Activated naive CD8-positive, alpha-beta T cell treated with anti-CD3 and anti-CD28 coated beads, Interleukin-2, amount 50 U/mL, for 24 hours (primary cell): ENCODE measurements around the gene UNC13B.
A peak's percentile ranks its signal among the peaks of the same experiment; 100 is the strongest.

ENCODE experiments used
- ATAC-seq: fragments of 150-1000 bp; cut with Tn5 transposase; one replicate; pipeline ENCODE4 v1.10.0; 2021
- DNase-seq: peaks from one replicate; pipeline ENCODE4 v3.0.0; 2021
- H3K27ac Mint-ChIP-seq: one replicate; pipeline ENCODE4 v1.8.0; 2021; ENCODE audit warnings: mild to moderate bottlenecking, mixed read lengths
- H3K27me3 Mint-ChIP-seq: one replicate; pipeline ENCODE4 v1.8.0; 2021; ENCODE audit warnings: mixed read lengths
- H3K36me3 Mint-ChIP-seq: one replicate; pipeline ENCODE4 v1.8.0; 2021; ENCODE audit warnings: low read depth, mixed read lengths
- H3K4me1 Mint-ChIP-seq: one replicate; pipeline ENCODE4 v1.8.0; 2021; ENCODE audit warnings: mixed read lengths
- H3K4me3 Mint-ChIP-seq: one replicate; pipeline ENCODE4 v1.8.0; 2021; ENCODE audit warnings: mild to moderate bottlenecking, moderate library complexity, mixed read lengths
- H3K9me3 Mint-ChIP-seq: one replicate; pipeline ENCODE4 v1.8.0; 2021; ENCODE audit warnings: mixed read lengths

UNC13B gene

DNA sequence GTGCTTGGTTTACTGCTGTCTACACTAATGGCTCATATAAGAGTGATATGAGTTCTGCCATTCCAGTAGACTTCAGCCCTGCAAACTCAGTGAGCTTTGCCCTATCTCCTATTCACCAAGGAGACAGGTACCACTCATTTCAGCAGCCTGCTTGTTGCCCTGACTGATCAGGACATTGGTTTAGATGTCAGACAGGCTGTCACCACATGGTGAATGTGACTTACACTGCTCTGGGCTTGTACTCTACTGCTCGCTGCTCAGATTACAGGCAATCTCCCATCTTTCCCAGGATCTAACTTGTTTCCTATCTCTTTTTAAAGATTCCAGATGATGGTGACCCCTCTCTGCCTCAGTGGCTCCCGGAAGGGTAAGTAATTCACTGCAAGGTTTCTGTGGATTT is 204.8 kb downstream of the UNC13B start:
- Mint-ChIP-seq H3K4me3 (no peak overlapping the region), H3K9me3 (no peaks in the 10 kb centered on the region), H3K27me3 (peaks cover 4% of the 10 kb centered on the region), H3K27ac (no peak overlapping the region), H3K36me3 (no peaks in the 10 kb centered on the region), H3K4me1 (no peaks in the 10 kb centered on the region)
- DNase-seq (no peak), ATAC-seq (no peak)

DNA sequence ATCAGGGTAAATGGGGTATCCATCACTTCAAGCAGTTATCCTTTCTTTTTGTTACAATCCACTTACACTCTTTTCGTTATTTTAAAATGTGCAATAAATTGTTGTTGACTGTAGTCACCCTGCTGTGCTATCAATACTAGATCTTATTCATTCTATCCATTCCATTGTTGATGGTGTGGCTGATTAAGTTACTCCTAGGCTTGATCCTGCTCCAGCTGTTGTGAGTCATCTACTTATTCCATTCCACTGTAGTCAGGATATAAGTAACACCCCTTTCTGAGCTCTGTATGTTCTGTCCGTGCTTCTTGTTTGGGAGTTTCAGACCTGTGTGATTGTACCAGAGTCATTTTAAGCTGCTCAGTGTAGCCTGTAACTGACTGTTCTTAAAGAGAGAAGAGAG is 205.6 kb downstream of the UNC13B start:
- H3K36me3 Mint-ChIP-seq = no peaks in the 10 kb centered on the region

DNA sequence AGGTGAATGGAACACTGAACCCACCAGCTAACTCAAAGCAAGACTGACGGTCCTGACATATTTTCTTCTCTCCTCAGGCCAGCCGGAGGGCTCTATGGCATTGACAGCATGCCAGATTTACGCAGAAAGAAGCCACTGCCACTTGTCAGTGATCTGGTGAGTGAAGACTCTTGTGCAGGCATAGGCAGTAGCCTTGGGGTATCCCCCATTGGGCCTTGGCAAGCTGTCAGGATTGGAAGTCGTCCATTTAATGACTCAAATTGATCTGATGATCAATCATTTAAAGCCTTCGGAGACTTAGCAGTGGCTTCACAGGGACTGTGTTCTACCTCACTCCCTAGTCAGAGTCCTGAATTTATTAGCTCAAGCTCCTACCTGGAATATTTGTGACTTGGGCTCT is 208.4 kb downstream of the UNC13B start:
- Mint-ChIP-seq H3K4me3 (no peak overlapping the region), H3K4me1 (no peaks in the 10 kb centered on the region), H3K36me3 (no peaks in the 10 kb centered on the region), H3K9me3 (no peaks in the 10 kb centered on the region), H3K27me3 (peaks cover 4% of the 10 kb centered on the region), H3K27ac (no peak overlapping the region)
- no peak for DNase-seq
- no peak for ATAC-seq

More for the DNA sequence above, 205.6 kb downstream of the UNC13B start:
- DNase-seq (no peak), ATAC-seq (no peak)
- Mint-ChIP-seq H3K27ac (no peak overlapping the region), H3K27me3 (peaks cover 4% of the 10 kb centered on the region), H3K9me3 (no peaks in the 10 kb centered on the region), H3K4me3 (no peak overlapping the region), H3K4me1 (no peaks in the 10 kb centered on the region)

DNA sequence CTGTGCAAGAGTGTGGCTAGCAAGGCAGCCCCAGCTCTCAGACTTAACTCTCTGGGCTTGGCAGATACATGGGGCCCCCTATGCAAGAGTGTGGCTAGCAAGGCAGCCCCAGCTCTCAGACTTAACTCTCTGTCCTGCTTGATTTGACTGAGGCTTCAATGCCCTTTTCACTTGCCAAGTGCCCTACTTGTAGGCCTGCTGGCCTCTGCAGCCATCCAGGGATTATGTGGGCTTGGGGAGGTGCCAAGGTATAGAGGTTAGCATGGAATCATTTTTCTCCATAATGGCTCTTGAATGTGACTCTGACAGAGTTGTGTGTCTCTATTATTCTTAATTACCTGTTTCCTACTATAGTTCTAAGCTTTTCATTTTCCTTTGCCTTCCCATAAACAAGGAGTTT is 212.6 kb downstream of the UNC13B start:
- Mint-ChIP-seq H3K4me1 (no peaks in the 10 kb centered on the region), H3K27ac (no peak overlapping the region), H3K4me3 (no peak overlapping the region), H3K9me3 (no peaks in the 10 kb centered on the region), H3K36me3 (no peaks in the 10 kb centered on the region), H3K27me3 (peaks cover 4% of the 10 kb centered on the region)
- DNase-seq (no peak), ATAC-seq (no peak)

DNA sequence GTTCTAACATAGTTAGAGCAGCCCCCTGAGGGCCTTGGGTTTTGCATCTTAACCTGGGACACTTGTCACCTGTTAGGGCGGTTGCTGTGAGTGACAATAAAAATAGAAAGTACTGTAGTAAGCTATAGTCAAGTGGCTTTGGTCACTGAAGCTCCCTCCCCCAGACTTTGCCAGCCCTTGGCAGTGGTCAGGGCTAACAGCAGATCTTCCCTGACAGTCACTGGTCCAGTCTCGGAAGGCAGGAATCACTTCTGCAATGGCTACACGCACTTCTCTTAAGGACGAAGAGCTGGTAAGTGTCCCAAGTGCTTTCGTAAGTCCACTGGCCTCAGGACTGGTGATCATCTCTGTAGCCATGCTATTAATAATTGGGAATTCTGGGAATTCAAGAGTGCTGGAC is 213.1 kb downstream of the UNC13B start:
- DNase-seq (no peak), ATAC-seq (no peak)
- H3K27ac Mint-ChIP-seq = no peak overlapping the region
- no peak overlapping the region for H3K4me3 Mint-ChIP-seq
- no peaks in the 10 kb centered on the region for H3K36me3 Mint-ChIP-seq
- peaks cover 4% of the 10 kb centered on the region for H3K27me3 Mint-ChIP-seq
- H3K4me1 Mint-ChIP-seq = no peaks in the 10 kb centered on the region
- no peaks in the 10 kb centered on the region for H3K9me3 Mint-ChIP-seq

DNA sequence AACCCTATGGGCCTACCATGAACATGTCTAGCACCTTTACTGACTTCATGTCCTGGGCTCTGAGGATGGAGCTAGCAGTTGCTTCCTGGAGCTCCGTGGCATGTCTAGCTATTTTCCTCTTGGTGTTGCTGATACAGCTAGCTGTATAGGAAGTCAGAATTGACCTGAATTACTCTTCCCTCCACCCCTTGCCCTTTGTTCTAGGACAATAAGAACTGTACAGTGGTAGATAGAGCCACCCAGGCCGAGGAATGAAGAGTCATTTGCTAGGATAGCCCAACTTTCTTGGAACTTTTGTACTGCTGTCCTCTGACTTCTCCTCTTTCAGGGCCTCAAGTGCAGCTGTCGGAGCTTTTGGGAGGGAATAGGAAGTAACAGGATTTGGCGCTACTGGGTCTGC is 218.2 kb downstream of the UNC13B start:
- peaks cover 6% of the 10 kb centered on the region for H3K4me1 Mint-ChIP-seq
- no peak for DNase-seq
- ATAC-seq = no peak
- no peaks in the 10 kb centered on the region for H3K36me3 Mint-ChIP-seq
- peaks cover 2% of the 10 kb centered on the region for H3K27me3 Mint-ChIP-seq
- no peak overlapping the region for H3K27ac Mint-ChIP-seq
- H3K4me3 Mint-ChIP-seq = no peak overlapping the region
- no peaks in the 10 kb centered on the region for H3K9me3 Mint-ChIP-seq

DNA sequence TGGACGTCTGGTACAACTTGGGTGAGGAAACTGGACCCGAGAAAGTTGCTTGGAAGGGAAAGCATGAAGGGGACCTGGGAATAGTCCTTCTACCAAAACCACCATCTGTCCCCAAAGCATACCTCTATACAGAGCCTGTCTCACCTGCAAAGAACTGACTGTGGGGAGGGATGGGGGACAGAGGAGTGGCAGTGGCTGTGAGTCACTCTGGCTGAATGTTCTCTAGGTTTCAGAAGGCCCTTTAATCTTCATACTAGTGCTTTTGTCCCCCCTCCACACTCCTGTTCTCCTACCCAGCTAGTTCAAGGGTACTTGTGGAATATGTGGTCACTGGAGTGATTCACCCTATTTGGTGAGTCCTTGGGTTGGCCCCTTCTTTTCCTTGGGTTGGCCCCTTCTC is 218.8 kb downstream of the UNC13B start:
- Mint-ChIP-seq H3K4me3 (no peak overlapping the region), H3K27ac (no peak overlapping the region), H3K4me1 (peaks cover 6% of the 10 kb centered on the region), H3K36me3 (no peaks in the 10 kb centered on the region), H3K27me3 (peaks cover 2% of the 10 kb centered on the region), H3K9me3 (no peaks in the 10 kb centered on the region)
- DNase-seq (no peak), ATAC-seq (peak; percentile 78)

DNA sequence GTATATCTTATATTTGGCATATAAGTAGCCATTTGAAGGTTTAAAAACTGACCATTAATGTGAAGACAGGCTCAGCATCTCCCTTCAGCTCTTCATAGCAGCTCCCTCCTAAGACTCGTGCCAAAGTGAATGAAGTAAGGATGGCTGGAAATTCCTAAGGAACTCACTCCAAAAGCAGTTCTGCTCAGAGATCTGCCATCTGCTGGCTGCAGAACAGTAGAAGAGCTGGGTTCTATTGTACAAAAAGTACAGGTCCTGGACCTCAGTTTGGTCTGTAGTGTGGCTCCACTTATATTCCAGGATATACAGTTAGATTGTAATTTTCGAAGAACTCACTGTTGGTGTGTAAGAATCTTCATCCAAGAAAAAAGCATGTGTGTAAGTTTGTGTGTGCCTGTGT is 223.2 kb downstream of the UNC13B start:
- H3K9me3 Mint-ChIP-seq = no peaks in the 10 kb centered on the region
- H3K27me3 Mint-ChIP-seq = peaks cover 9% of the 10 kb centered on the region
- H3K27ac Mint-ChIP-seq = no peak overlapping the region
- H3K4me3 Mint-ChIP-seq = no peak overlapping the region
- no peak for DNase-seq
- peaks cover 6% of the 10 kb centered on the region for H3K4me1 Mint-ChIP-seq
- no peak for ATAC-seq
- H3K36me3 Mint-ChIP-seq = no peaks in the 10 kb centered on the region

DNA sequence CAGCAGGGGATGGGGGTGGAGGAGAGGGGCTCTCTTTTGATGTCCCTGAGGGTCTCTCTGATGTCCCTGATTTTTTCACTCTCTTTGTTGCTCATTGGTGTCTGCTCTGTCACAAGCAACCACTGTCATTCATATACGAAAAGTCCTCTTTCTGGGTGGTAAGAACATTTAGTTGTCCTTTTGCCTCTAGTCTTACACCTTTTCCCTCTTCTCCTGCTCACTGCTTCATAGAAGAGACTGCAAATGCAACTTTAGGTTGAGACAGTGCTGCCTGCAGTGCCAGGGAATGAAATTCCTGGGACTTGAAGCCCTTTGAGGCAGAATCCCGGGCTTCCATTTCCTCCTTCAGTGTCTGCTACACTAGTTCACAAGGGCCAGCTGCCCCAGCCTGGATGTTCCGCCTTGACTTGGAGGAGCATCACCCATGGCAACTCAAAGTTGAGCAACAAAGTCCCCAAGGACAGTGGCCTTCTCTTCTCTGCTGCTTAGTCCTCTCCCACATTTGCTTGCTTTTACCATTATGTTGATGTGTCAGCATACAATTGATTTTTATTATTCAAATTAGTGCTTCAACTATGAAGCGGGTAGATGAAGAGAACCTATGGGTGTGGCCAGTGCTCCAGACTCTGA is 233.4 kb downstream of the UNC13B start:
- Mint-ChIP-seq H3K4me3 (no peak overlapping the region), H3K9me3 (no peaks in the 10 kb centered on the region), H3K4me1 (peaks cover 4% of the 10 kb centered on the region), H3K36me3 (no peaks in the 10 kb centered on the region), H3K27ac (no peak overlapping the region), H3K27me3 (peaks cover 3% of the 10 kb centered on the region)
- ATAC-seq = no peak
- DNase-seq = no peak

DNA sequence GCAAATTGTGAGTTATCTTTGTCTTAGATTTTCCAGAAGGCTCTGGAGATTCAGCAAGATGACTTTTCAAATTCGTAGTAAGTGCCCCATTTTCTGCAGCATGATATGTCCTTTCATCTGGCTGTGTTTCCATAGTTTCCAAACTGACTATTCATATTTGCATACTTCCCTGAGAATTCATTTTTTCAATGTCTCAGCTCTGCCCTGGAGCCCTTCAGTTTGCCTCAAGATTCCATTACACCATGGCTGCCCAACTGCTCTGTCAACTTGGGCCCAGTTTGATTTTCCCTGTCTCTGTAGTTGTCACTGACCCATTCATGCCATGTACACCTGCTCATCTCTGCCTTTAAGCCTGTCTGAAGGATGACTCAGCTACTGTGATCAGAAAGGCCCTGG is 233.9 kb downstream of the UNC13B start:
- DNase-seq = no peak
- Mint-ChIP-seq H3K27me3 (peaks cover 3% of the 10 kb centered on the region), H3K27ac (no peak overlapping the region), H3K36me3 (no peaks in the 10 kb centered on the region), H3K4me3 (no peak overlapping the region), H3K9me3 (no peaks in the 10 kb centered on the region), H3K4me1 (peaks cover 4% of the 10 kb centered on the region)
- ATAC-seq = no peak

DNA sequence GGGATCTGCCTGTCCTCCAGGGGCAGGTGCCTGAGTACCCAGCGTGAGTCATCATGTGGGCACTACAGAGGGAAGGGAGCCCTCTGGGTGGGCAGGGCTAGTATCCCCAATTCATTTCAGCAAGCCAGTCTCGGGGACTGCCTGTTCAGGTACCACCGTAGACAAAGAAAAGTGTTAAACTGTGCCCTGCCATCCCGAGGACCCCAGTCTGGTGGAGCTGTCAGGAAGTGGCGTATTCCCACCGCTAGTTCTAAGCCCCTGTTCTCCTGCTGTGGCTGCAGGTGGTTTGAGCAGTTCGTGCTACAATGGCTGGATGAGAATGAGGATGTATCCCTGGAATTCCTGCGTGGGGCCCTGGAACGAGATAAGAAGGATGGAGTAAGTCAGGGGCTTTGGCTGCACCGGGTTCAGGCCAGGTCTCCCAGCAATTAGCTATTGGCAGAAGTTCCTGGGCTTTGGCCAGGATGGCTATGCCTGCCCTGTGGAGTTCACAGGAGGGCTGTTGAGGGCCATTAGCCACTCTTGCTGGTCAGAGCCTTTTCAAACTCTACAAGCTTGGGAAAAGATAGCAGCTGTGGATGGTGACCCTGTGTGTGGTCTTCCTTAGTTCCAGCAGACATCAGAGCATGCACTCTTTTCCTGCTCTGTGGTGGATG is 234.9 kb downstream of the UNC13B start:
- Mint-ChIP-seq H3K4me1 (peaks cover 4% of the 10 kb centered on the region), H3K36me3 (no peaks in the 10 kb centered on the region), H3K27me3 (peaks cover 3% of the 10 kb centered on the region), H3K9me3 (no peaks in the 10 kb centered on the region), H3K27ac (no peak overlapping the region), H3K4me3 (no peak overlapping the region)
- no peak for DNase-seq
- ATAC-seq = no peak

DNA sequence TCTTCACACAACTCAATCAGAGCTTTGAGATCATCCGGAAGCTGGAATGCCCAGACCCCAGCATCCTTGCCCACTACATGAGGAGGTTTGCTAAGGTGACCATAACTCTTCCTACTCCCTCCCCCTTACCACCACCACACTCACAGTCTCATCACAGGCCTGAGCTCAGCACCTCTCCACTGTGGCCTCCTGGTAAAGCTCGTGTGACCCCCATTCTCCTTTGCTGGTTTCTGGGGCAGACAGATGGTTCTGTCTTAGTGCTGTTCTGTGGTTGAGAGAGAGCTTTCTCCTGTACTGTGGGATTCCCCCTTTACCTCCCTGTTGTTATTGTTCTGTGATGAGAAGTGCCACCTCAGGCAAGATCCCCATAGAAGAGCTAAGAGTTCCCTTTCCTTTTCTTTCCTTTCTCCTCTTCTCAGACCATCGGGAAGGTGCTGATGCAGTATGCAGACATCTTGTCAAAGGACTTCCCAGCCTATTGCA is 235.4 kb downstream of the UNC13B start:
- peak; percentile 13 for ATAC-seq

DNA sequence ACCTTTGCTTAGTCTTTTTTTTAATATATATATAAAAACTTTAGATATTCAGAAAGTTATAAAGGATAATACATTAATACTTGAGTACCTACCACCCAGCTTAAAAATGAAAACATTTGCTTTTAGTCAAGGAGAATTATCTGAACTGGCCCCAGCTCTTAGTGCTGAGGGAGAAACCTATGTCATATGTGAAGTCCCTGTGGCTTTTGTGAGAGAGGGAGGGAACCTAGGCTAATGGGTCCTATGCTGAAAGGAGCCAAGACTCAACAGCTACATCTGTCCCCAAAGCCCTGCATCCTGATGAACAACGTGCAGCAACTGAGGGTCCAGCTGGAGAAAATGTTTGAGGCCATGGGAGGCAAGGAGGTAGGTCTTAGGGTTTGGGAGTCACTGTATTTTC is 236.1 kb downstream of the UNC13B start:
- H3K36me3 Mint-ChIP-seq = no peaks in the 10 kb centered on the region
- H3K4me1 Mint-ChIP-seq = peaks cover 4% of the 10 kb centered on the region
- peaks cover 3% of the 10 kb centered on the region for H3K27me3 Mint-ChIP-seq
- ATAC-seq (no peak), DNase-seq (no peak)
- H3K27ac Mint-ChIP-seq = no peak overlapping the region
- H3K4me3 Mint-ChIP-seq = no peak overlapping the region
- no peaks in the 10 kb centered on the region for H3K9me3 Mint-ChIP-seq

More for the DNA sequence above, 235.4 kb downstream of the UNC13B start:
- H3K4me3 Mint-ChIP-seq = no peak overlapping the region
- H3K4me1 Mint-ChIP-seq = peaks cover 4% of the 10 kb centered on the region
- no peak for DNase-seq
- H3K36me3 Mint-ChIP-seq = no peaks in the 10 kb centered on the region
- no peak overlapping the region for H3K27ac Mint-ChIP-seq
- H3K9me3 Mint-ChIP-seq = no peaks in the 10 kb centered on the region
- peaks cover 3% of the 10 kb centered on the region for H3K27me3 Mint-ChIP-seq

DNA sequence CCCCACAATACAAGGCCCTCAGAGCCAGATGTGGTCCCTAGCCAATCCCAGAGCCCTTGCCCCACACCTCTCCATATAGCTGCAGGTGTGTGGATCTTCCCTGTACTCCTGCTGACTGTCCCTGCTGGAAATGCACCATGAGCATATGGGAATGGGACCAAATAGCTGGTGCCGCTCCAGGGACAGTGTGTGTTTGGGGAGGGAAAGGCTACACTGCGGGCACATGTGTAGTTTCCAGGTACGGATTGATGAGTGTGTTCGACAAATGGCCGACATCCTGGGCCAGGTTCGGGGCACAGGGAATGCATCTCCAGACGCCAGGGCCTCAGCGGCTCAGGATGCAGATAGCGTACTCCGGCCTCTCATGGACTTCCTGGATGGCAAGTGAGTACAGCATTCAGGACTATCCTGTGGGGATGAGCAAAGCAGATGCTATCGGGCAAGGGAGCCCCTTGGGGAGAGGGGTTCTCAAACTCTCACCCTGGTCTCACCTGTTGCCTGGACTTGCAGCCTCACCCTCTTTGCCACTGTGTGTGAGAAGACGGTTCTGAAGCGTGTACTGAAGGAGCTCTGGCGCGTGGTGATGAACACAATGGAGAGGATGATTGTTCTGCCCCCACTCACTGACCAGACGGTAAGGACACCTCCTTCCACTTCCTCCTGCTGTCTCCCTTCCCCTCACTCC is 237.0 kb downstream of the UNC13B start:
- H3K9me3 Mint-ChIP-seq = no peaks in the 10 kb centered on the region

DNA sequence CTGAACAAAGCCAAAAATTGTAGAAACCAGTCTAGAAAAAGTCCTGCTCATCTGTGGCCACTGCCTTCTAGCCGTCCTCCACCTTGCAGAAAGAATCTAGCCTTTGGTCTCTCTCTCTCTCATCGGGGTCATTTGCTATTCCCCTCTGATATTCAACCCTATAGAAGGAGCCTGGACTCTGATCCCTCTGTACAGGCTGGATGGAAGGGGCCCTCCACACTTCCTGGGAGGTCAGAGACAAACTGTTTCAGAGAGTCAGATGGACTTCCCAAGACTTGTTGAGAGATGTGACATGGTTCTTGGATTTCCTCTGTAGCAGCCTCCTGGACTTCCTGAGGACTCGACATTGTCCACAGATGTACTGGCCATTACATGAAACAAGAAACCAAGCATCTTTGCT is 243.1 kb downstream of the UNC13B start:
- no peaks in the 10 kb centered on the region for H3K4me1 Mint-ChIP-seq
- no peaks in the 10 kb centered on the region for H3K36me3 Mint-ChIP-seq
- no peaks in the 10 kb centered on the region for H3K9me3 Mint-ChIP-seq
- H3K27ac Mint-ChIP-seq = no peak overlapping the region
- peaks cover 22% of the 10 kb centered on the region for H3K27me3 Mint-ChIP-seq
- H3K4me3 Mint-ChIP-seq = no peak overlapping the region
- DNase-seq = no peak
- no peak for ATAC-seq

More for the DNA sequence above, 237.0 kb downstream of the UNC13B start:
- no peak for DNase-seq
- Mint-ChIP-seq H3K27ac (no peak overlapping the region), H3K4me3 (no peak overlapping the region), H3K4me1 (peaks cover 4% of the 10 kb centered on the region), H3K36me3 (no peaks in the 10 kb centered on the region), H3K27me3 (peaks cover 3% of the 10 kb centered on the region)
- no peak for ATAC-seq
